H1 (cell line): Measurements from ENCODE around the gene BMERB1. TPM values are rescaled to one million over a fixed set of nuclear protein-coding genes. Genes with fewer than 3 reads are reported as not detected.

Experiments
- CEBPB ChIP-seq: IDR thresholded peaks from 2 replicates; pipeline ENCODE4 v1.6.1; 2012; ENCODE audit warnings: low read depth, low read length
- POLR2A ChIP-seq, 2 experiments: IDR thresholded peaks; 1 replicate in 1 of 2; 2 replicates in 1 of 2; pipeline ENCODE4 v1.6.1; 2011; ENCODE audit warnings: low read depth in 2 of 2, low read length in 2 of 2, mild to moderate bottlenecking in 2 of 2; ENCODE audit errors: control extremely low read depth in 1 of 2
- SAP30 ChIP-seq: fragments of 300-600 bp; sonication (generic); IDR thresholded peaks from 2 replicates; pipeline ENCODE4 v1.7.1; 2012; ENCODE audit warnings: low read length, moderate library complexity, mild to moderate bottlenecking, inconsistent platforms; ENCODE audit not compliant: insufficient read depth, insufficient replicate concordance
- SIX5 ChIP-seq: IDR thresholded peaks from 2 replicates; pipeline ENCODE4 v1.6.1; 2011; ENCODE audit warnings: mild to moderate bottlenecking, low read depth, low read length
- TBP ChIP-seq: IDR thresholded peaks from 2 replicates; pipeline ENCODE4 v1.6.1; 2011; ENCODE audit warnings: low read depth, low read length, improper control_type of control experiment
- polyA plus RNA-seq, 7 experiments: library from polyadenylated mRNA; depleted of rRNA in 3 of 7; stranded (reverse) in 5 of 7; unstranded in 2 of 7; fragments of >200 nt in 5 of 7; fragments of 200-250 nt in 2 of 7; gene quantifications; 1 replicate in 5 of 7; 2 replicates in 1 of 7; 4 replicates in 1 of 7; pipeline versions ENCODE4 v1.2.1 to v1.2.3, GENCODE V29; 2011 to 2013; ENCODE audit warnings: missing spikeins in 2 of 7, mixed read lengths in 2 of 7
- total RNA-seq: library from RNA; stranded (reverse); fragmentation: NEBNext Ultra II Directional; extraction: Animal tissue kit (Norgen Biotek cat#: 25700); gene quantifications from 2 replicates; pipeline ENCODE4 v1.2.1, GENCODE V29; 2021

Gene BMERB1
- total and polyA plus RNA-seq, 2 of the 8 experiments (the other 6 are each of a cell fraction or from before 2014, with no cell fraction given), result 23.5 to 27.1 TPM

DNA sequence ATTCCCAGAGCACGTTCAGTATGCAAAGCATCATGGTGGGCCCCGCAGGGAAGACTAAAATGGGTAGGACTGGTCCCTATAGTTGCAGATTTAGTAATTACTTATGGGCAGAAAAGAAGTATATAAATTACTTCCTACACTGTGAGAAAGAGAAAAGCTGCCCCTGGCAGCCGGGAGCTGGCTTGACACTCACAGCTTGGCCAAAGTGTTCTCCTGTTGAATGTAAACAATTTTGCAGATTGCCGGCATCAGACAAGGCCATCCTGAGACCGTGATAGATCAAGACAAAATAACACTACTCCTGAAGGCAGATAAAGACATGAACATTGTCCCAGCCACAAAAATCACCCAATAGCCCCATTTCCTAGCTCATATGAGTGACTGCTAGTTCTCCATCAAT, 110.0 kb downstream of the BMERB1 start (continued):
- TF ChIP-seq TBP (no peak), SAP30 (no peak), SIX5 (no peak), CEBPB (no peak), POLR2A (IDR thresholded peaks at IDR 0.05; ENCODE audit: control extremely low read depth in 1 of 2, low read depth in 2 of 2, low read length in 2 of 2) (no peak)
